ENCODE measurements around the gene HIBADH.

GRCh38 chr7:27690649-27691048, 28.0 kb upstream of the HIBADH start:
- TF ChIP-seq, protein P1, sequence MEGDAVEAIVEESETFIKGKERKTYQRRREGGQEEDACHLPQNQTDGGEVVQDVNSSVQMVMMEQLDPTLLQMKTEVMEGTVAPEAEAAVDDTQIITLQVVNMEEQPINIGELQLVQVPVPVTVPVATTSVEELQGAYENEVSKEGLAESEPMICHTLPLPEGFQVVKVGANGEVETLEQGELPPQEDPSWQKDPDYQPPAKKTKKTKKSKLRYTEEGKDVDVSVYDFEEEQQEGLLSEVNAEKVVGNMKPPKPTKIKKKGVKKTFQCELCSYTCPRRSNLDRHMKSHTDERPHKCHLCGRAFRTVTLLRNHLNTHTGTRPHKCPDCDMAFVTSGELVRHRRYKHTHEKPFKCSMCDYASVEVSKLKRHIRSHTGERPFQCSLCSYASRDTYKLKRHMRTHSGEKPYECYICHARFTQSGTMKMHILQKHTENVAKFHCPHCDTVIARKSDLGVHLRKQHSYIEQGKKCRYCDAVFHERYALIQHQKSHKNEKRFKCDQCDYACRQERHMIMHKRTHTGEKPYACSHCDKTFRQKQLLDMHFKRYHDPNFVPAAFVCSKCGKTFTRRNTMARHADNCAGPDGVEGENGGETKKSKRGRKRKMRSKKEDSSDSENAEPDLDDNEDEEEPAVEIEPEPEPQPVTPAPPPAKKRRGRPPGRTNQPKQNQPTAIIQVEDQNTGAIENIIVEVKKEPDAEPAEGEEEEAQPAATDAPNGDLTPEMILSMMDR (IDR thresholded peaks at IDR 0.05), result no peak
- no peak for TF ChIP-seq POLR2A (IDR thresholded peaks at IDR 0.05)
